GM12878 (cell line): Measurements from ENCODE around the gene ADAMTS2.

ENCODE experiments used
- ZNF274 ChIP-seq: IDR thresholded peaks from one replicate; pipeline ENCODE4 v1.8.0; 2011; ENCODE audit not compliant: insufficient read length, insufficient read depth
- TF ChIP-seq, protein P1 (sequence below), 3 experiments: IDR thresholded peaks in 2 of 3; conservative IDR thresholded peaks in 1 of 3; 2 replicates each; pipeline ENCODE4 v1.5.1; 2011; ENCODE audit warnings: low read depth in 3 of 3, low read length in 3 of 3, mild to moderate bottlenecking in 3 of 3, control low read depth in 2 of 3, moderate library complexity in 2 of 3, inconsistent platforms in 1 of 3, mixed read lengths in 1 of 3; ENCODE audit not compliant: control insufficient read depth in 2 of 3, insufficient read depth in 1 of 3; ENCODE audit errors: extremely low read depth in 1 of 3

DNA sequence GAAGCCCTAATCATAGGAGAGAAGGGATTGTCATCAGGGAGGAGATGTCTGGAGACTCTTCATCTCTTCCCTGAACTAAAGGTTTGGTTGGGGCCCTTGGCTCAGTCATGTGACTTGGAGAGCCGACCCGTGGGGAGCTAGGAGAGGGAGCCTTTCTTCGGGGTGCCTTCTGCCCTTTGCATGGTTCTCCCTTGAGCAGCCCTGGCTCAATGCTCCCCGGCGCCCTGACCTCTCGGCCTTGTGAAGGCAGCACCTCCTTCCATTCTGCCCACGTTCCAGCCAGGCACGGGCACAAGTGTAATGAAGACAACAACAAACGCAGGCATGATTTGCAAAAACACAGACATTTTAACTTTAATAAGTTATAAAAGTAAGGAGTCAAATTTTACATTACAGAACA, 234.7 kb downstream of the ADAMTS2 start:
- TF ChIP-seq, protein P1, sequence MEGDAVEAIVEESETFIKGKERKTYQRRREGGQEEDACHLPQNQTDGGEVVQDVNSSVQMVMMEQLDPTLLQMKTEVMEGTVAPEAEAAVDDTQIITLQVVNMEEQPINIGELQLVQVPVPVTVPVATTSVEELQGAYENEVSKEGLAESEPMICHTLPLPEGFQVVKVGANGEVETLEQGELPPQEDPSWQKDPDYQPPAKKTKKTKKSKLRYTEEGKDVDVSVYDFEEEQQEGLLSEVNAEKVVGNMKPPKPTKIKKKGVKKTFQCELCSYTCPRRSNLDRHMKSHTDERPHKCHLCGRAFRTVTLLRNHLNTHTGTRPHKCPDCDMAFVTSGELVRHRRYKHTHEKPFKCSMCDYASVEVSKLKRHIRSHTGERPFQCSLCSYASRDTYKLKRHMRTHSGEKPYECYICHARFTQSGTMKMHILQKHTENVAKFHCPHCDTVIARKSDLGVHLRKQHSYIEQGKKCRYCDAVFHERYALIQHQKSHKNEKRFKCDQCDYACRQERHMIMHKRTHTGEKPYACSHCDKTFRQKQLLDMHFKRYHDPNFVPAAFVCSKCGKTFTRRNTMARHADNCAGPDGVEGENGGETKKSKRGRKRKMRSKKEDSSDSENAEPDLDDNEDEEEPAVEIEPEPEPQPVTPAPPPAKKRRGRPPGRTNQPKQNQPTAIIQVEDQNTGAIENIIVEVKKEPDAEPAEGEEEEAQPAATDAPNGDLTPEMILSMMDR (IDR thresholded peaks at IDR 0.05 in 2 of 3, conservative IDR thresholded peaks at IDR 0.05 in 1 of 3; ENCODE audit: control insufficient read depth in 2 of 3, extremely low read depth in 1 of 3, insufficient read depth in 1 of 3, low read depth in 3 of 3, low read length in 3 of 3), result no peak
- TF ChIP-seq ZNF274, result no peak
